Stomach (tissue), 4 donors: ENCODE data around the gene SDK2.

ENCODE experiments used
- POLR2A ChIP-seq, 4 donors: fragments of 450-650 bp; IDR thresholded peaks; one replicate each; pipeline ENCODE4 v1.6.1; 2016; ENCODE audit warnings: antibody characterized with exemption in 4 of 4, control low read depth in 2 of 4, mild to moderate bottlenecking in 1 of 4, moderate library complexity in 1 of 4
- POLR2AphosphoS5 ChIP-seq, 3 donors: sonication (generic); formaldehyde crosslinking; IDR thresholded peaks; one replicate each; pipeline ENCODE4 v1.6.1; 2016; ENCODE audit warnings: antibody characterized with exemption in 3 of 3
- TF ChIP-seq, protein P1 (sequence below), 7 experiments: fragments of 450-650 bp in 4 of 7; fragments of 200-600 bp in 3 of 7; sonication (generic) in 3 of 7; IDR thresholded peaks; one replicate each; pipeline ENCODE4 v1.5.1; 2016 to 2019; ENCODE audit warnings: antibody characterized with exemption in 7 of 7, control low read depth in 2 of 7, mild to moderate bottlenecking in 1 of 7

DNA sequence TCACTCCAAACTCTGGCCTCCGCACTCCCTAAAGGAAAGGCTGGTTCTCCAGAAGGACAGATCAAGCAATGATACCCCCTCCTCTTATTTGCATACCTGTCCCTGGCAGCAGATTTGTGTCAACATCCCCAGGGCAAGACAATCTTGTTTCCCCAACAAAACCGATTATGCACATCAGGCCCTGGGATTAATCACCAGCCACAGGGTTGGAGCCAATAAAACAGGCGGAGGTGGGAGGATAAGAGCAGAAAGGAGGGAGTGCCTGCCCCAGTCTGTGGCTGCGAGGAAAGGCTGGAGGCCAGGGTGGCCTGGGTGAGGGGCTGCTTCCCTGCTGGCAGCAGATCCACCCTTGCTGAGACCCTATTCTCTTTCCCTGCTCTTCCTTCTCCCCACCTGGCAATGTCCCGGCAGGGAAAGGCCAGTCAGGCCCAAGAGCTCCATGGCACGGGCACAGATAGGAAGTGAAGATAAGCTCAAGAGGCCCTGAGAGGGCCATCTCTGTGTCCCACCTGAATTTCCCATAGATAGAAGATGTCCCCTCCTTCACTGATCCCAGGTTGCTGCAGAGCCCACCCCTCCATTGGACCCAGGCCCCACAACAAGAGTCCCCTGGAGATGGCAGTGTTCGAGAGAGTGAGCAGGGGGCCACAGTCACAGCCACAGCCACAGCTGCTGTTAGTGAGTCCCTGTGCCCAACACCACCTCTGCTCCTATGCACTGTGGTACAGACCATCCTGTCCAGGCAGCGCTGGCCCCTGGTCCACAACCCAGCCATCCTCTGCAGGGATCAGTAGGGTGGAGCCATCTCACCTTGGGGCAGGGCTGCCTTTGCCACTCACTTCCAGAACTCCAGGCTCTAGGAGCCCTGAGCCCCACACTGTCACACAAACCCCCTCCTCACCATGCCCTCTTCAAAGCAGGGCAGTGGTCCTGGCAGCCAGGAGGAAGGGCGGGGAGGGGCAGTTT lies 137.5 kb downstream of the SDK2 start:
- no peak for TF ChIP-seq POLR2AphosphoS5 (IDR thresholded peaks at IDR 0.05)
- TF ChIP-seq, protein P1, sequence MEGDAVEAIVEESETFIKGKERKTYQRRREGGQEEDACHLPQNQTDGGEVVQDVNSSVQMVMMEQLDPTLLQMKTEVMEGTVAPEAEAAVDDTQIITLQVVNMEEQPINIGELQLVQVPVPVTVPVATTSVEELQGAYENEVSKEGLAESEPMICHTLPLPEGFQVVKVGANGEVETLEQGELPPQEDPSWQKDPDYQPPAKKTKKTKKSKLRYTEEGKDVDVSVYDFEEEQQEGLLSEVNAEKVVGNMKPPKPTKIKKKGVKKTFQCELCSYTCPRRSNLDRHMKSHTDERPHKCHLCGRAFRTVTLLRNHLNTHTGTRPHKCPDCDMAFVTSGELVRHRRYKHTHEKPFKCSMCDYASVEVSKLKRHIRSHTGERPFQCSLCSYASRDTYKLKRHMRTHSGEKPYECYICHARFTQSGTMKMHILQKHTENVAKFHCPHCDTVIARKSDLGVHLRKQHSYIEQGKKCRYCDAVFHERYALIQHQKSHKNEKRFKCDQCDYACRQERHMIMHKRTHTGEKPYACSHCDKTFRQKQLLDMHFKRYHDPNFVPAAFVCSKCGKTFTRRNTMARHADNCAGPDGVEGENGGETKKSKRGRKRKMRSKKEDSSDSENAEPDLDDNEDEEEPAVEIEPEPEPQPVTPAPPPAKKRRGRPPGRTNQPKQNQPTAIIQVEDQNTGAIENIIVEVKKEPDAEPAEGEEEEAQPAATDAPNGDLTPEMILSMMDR (IDR thresholded peaks at IDR 0.05): no peak
- TF ChIP-seq POLR2A (IDR thresholded peaks at IDR 0.05): no peak
